ENCODE results near the gene OR7A17.

The OR7A17 gene

GRCh38 chr19:14886032-14886431, at the start of gene OR7A17:
Gene OR7A17, minus strand, starts transcription at chr19:14886132. Its CDS starts 4,777 bp downstream, at chr19:14881355.
- no peak for DNase-seq

- DNase-seq, result no peak
These were observed 47.6 kb upstream of the OR7A17 start for GRCh38 chr19:14933506-14933905.

DNA sequence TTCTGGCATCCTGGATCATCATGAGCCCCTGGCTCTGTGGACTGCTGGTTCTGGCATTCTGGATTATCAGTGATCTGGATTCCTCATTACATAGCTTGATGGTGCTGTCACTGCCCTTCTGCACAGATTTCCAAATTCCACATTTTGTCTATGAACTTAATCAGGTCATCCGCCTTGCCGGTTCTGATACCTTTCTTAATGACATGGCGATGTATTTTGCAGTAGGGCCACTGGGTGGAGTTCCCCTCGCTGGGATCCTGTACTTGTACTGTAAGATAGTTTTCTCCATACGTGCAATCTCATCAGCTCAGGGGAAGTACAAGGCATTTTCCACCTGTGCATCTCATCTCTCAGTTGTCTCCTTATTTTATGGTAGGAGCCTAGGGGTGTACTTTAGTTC, 30.9 kb upstream of the OR7A17 start:
- no peak for DNase-seq

GRCh38 chr19:14915116-14915515, 29.2 kb upstream of the OR7A17 start:
- no peak for DNase-seq

- DNase-seq, result no peak
These were observed 20.8 kb upstream of the OR7A17 start for GRCh38 chr19:14906711-14907110.

DNA sequence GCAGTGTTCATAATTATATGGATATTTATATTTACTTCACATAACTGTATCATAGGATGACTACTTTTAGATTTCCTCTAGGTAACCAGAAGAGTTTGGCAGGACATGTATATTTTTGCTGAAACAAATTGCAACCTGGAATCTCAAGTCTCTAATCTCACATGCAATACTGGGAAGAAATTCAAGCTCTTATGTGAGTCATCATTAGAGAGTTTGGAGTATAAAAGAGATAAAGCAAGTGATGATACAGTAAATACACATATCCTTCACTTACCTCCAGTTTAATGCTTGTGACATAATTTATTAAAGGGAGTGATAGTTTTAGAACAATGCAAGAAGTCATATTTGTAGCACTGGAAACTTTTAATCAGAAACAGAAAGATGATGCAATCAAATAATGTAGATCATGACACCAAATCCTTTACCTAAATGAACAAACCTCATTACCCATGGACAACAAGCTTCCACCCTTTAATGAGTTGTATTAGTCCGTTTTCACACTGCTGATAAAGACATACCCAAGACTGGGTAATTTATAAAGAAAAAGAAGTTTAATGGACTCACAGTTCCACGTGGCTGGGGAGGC, 15.8 kb upstream of the OR7A17 start:
- DNase-seq, result no peak

- no peak for DNase-seq
These were observed 4.9 kb upstream of the OR7A17 start for GRCh38 chr19:14890643-14891379.

DNA sequence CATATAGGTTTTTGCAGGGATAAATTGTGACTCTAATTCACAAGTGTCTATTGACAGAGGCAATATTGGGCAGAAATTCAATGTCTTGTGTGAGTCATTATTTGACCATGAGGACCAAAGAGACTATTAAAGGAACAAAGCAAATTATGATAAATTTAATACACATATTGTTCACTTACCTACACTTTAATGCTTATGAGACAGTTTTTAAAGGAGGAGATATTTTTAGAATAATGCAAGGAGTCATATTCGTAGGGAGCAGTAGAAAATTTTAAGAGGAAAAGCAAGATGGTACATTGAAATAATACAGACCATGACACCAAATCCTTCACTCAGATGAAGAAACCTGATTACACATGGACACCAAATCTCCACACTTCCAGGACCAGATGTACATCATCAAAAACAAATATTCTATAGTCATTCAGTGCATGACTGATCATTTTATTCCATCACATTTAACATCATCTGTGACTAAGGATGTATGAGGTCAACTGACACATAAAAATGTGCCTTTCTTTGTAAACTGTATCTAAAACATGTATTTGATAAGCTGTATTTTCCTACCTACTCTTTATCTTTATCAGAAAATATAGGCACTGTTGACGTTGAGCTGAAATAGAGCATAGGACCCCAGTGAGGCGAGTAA, 4.2 kb upstream of the OR7A17 start:
- no peak for DNase-seq

- no peak for DNase-seq
These were observed 14.2 kb downstream of the OR7A17 start for GRCh38 chr19:14871619-14872230.

DNA sequence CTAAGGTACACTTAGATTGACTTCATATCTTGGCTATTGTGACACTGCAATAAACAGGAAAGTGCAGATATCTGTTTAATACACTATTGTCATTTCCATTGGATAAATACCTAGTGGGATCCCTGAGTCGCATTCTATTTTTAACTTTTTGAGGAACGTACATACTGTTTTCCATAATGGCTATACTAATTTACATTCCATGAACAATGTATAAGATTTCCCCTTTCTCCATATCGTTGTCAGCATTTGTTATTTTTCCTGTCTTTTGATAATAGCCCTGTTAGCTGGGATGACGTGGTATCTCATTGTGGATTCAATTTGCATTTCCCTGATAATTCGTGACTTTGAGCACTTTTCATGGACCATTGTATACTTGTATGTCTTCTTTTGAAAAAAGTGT, 17.4 kb downstream of the OR7A17 start:
- DNase-seq, result no peak

- DNase-seq, result no peak
These were observed 37.1 kb downstream of the OR7A17 start, which contains the start of gene OR7A10 for GRCh38 chr19:14848822-14849221. Gene OR7A10, minus strand, starts transcription at chr19:14848922. Its CDS starts 7,045 bp downstream, at chr19:14841877.

DNA sequence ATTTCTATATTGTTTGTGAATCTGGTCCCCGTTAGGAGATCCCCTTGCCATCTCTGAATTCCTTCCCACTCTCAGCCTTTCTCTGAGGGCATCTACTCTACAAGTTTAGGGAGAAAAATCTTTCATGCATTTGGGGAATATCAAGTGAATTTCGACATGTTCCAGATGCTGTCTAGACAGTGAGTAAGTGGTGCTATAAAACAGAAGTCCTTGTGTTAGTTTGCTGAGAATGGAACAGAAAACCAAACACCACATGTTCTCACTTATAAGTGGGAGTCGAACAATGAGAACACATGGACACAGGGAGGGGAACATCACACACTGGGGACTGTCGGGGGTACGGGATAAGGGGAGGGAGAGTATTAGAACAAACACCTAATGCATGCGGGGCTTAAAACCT, 42.4 kb downstream of the OR7A17 start:
- DNase-seq, result no peak

GRCh38 chr19:14843169-14843568, 42.8 kb downstream of the OR7A17 start:
- no peak for DNase-seq

DNA sequence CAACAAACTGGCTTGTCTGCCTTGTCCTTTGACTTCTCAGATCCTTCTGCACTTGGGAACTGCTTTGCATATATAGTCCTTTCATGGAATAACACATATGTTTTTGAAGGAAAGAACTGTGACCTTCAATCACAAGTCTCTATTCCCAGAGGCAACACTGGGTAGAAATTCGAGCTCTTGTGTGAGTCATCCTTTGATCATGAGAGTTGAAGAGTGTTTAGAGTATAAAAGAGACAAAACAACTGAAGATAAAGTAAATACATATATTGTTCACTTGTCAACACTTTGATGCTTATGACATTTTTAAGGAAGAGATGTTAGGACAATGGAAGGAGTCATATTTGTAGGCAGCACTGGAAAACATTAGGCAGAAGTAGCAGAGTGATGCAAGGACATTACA, 45.7 kb downstream of the OR7A17 start:
- no peak for DNase-seq

GRCh38 chr19:14837391-14837790, 48.5 kb downstream of the OR7A17 start:
- DNase-seq, result no peak

GRCh38 chr19:14835011-14835410, 50.9 kb downstream of the OR7A17 start, which contains the start of the genes OR7A5 and OR7C1:
Gene OR7A5, minus strand, starts transcription at chr19:14835185. Its CDS starts 6,944 bp downstream, at chr19:14828241.
Gene OR7C1, minus strand, starts transcription at chr19:14835185. Its CDS starts 35,049 bp downstream, at chr19:14800136.
- DNase-seq, result no peak

- DNase-seq, result no peak
These were observed 55.2 kb downstream of the OR7A17 start for GRCh38 chr19:14830702-14831101.
